ENCODE results near the gene RANBP1.

GRCh38 chr22:20094197-20094807 is 21.6 kb upstream of the RANBP1 start:
- TF ChIP-seq CTCF (conservative IDR thresholded peaks at IDR 0.05; ENCODE audit: low read length) = no peak
- no peak for TF ChIP-seq EZH2phosphoT487 (IDR thresholded peaks at IDR 0.05; ENCODE audit: borderline replicate concordance, low read depth, low read length)

Data from OCI-LY7 (cell line).